ENCODE results near the gene DOCK1. TPM values are rescaled to one million over a fixed set of nuclear protein-coding genes. Genes with fewer than 3 reads are reported as not detected.
"Not testable (repeated sequence)": the region's sequence is repeated elsewhere in the genome, so short reads cannot be mapped to it uniquely, and the experiment has no call there.

The DOCK1 gene
- polyA plus RNA-seq, 1 donor: 29.5 TPM

GRCh38 chr10:126933116-126933515 is 27.9 kb downstream of the DOCK1 start:
- H3K4me1 ChIP-seq (ENCODE audit: control insufficient read depth, insufficient read depth, low read length): no peaks in the 10 kb centered on the region
- no CpG with 5 or more reads among the region's 4 CpGs for WGBS (ENCODE audit: insufficient coverage, low lambda C conversion rate)
- H3K4me3 ChIP-seq (ENCODE audit: low read length): no peak overlapping the region
- no peaks in the 10 kb centered on the region for H3K27me3 ChIP-seq (ENCODE audit: control insufficient read depth, insufficient read depth, low read length)
- DNase-seq: no peak
- H3K27ac ChIP-seq (ENCODE audit: low read length): no peak overlapping the region
- no peaks in the 10 kb centered on the region for H3K9me3 ChIP-seq (ENCODE audit: control insufficient read depth, low read depth, low read length)
- H3K36me3 ChIP-seq (ENCODE audit: control insufficient read depth, insufficient read depth, low read length): peaks cover 3% of the 10 kb centered on the region

GRCh38 chr10:126935263-126935946 is 30.2 kb downstream of the DOCK1 start:
- no peaks in the 10 kb centered on the region for H3K36me3 ChIP-seq (ENCODE audit: control insufficient read depth, insufficient read depth, low read length)
- WGBS (ENCODE audit: insufficient coverage, low lambda C conversion rate): no CpG with 5 or more reads among the region's 5 CpGs
- DNase-seq: no peak

GRCh38 chr10:126937026-126937425 is 31.8 kb downstream of the DOCK1 start:
- DNase-seq: no peak
- no peak overlapping the region for H3K27ac ChIP-seq (ENCODE audit: low read length)
- H3K9me3 ChIP-seq (ENCODE audit: control insufficient read depth, low read depth, low read length): no peaks in the 10 kb centered on the region
- no peaks in the 10 kb centered on the region for H3K27me3 ChIP-seq (ENCODE audit: control insufficient read depth, insufficient read depth, low read length)
- H3K4me3 ChIP-seq (ENCODE audit: low read length): no peak overlapping the region
- H3K36me3 ChIP-seq (ENCODE audit: control insufficient read depth, insufficient read depth, low read length): no peaks in the 10 kb centered on the region
- no peaks in the 10 kb centered on the region for H3K4me1 ChIP-seq (ENCODE audit: control insufficient read depth, insufficient read depth, low read length)
- 93% methylated on average over 2 of the region's 3 CpGs for WGBS (ENCODE audit: insufficient coverage, low lambda C conversion rate)

More at GRCh38 chr10:126935263-126935946, 30.2 kb downstream of the DOCK1 start:
- no peaks in the 10 kb centered on the region for H3K9me3 ChIP-seq (ENCODE audit: control insufficient read depth, low read depth, low read length)
- H3K27me3 ChIP-seq (ENCODE audit: control insufficient read depth, insufficient read depth, low read length): no peaks in the 10 kb centered on the region
- no peak overlapping the region for H3K27ac ChIP-seq (ENCODE audit: low read length)
- H3K4me3 ChIP-seq (ENCODE audit: low read length): no peak overlapping the region
- H3K4me1 ChIP-seq (ENCODE audit: control insufficient read depth, insufficient read depth, low read length): no peaks in the 10 kb centered on the region

- not testable (repeated sequence) for H3K27ac ChIP-seq (ENCODE audit: low read length); H3K36me3 ChIP-seq (ENCODE audit: control insufficient read depth, insufficient read depth, low read length); H3K4me3 ChIP-seq (ENCODE audit: low read length); H3K9me3 ChIP-seq (ENCODE audit: control insufficient read depth, low read depth, low read length); H3K4me1 ChIP-seq (ENCODE audit: control insufficient read depth, insufficient read depth, low read length); DNase-seq; H3K27me3 ChIP-seq (ENCODE audit: control insufficient read depth, insufficient read depth, low read length)
- WGBS (ENCODE audit: insufficient coverage, low lambda C conversion rate): no CpG with 5 or more reads among the region's 9 CpGs
These were observed 32.9 kb downstream of the DOCK1 start for GRCh38 chr10:126938121-126938520.

- no peaks in the 10 kb centered on the region for H3K9me3 ChIP-seq (ENCODE audit: control insufficient read depth, low read depth, low read length)
These were observed 34.5 kb downstream of the DOCK1 start for GRCh38 chr10:126939706-126940105.

GRCh38 chr10:126940670-126941310 is 35.6 kb downstream of the DOCK1 start:
- no CpG with 5 or more reads among the region's 6 CpGs for WGBS (ENCODE audit: insufficient coverage, low lambda C conversion rate)
- Histone ChIP-seq H3K4me3 (ENCODE audit: low read length) (no peak overlapping the region), H3K4me1 (ENCODE audit: control insufficient read depth, insufficient read depth, low read length) (no peaks in the 10 kb centered on the region), H3K27me3 (ENCODE audit: control insufficient read depth, insufficient read depth, low read length) (no peaks in the 10 kb centered on the region), H3K27ac (ENCODE audit: low read length) (no peak overlapping the region), H3K36me3 (ENCODE audit: control insufficient read depth, insufficient read depth, low read length) (no peaks in the 10 kb centered on the region), H3K9me3 (ENCODE audit: control insufficient read depth, low read depth, low read length) (peaks cover 3% of the 10 kb centered on the region)
- no peak for DNase-seq

More at GRCh38 chr10:126939706-126940105, 34.5 kb downstream of the DOCK1 start:
- H3K27me3 ChIP-seq (ENCODE audit: control insufficient read depth, insufficient read depth, low read length): no peaks in the 10 kb centered on the region
- DNase-seq: no peak
- no peak overlapping the region for H3K27ac ChIP-seq (ENCODE audit: low read length)
- WGBS (ENCODE audit: insufficient coverage, low lambda C conversion rate): no CpG with 5 or more reads among the region's 6 CpGs
- no peaks in the 10 kb centered on the region for H3K36me3 ChIP-seq (ENCODE audit: control insufficient read depth, insufficient read depth, low read length)
- H3K4me1 ChIP-seq (ENCODE audit: control insufficient read depth, insufficient read depth, low read length): no peaks in the 10 kb centered on the region
- H3K4me3 ChIP-seq (ENCODE audit: low read length): no peak overlapping the region

GRCh38 chr10:126944191-126944590 is 39.0 kb downstream of the DOCK1 start:
- Histone ChIP-seq H3K9me3 (ENCODE audit: control insufficient read depth, low read depth, low read length) (peaks cover 7% of the 10 kb centered on the region), H3K4me3 (ENCODE audit: low read length) (no peak overlapping the region), H3K4me1 (ENCODE audit: control insufficient read depth, insufficient read depth, low read length) (no peaks in the 10 kb centered on the region), H3K27me3 (ENCODE audit: control insufficient read depth, insufficient read depth, low read length) (no peaks in the 10 kb centered on the region), H3K36me3 (ENCODE audit: control insufficient read depth, insufficient read depth, low read length) (no peaks in the 10 kb centered on the region), H3K27ac (ENCODE audit: low read length) (no peak overlapping the region)
- WGBS (ENCODE audit: insufficient coverage, low lambda C conversion rate): no CpG with 5 or more reads among the region's 11 CpGs
- no peak for DNase-seq

GRCh38 chr10:126945351-126946030 is 40.3 kb downstream of the DOCK1 start:
- no peaks in the 10 kb centered on the region for H3K27me3 ChIP-seq (ENCODE audit: control insufficient read depth, insufficient read depth, low read length)
- H3K4me1 ChIP-seq (ENCODE audit: control insufficient read depth, insufficient read depth, low read length): no peaks in the 10 kb centered on the region
- H3K36me3 ChIP-seq (ENCODE audit: control insufficient read depth, insufficient read depth, low read length): no peaks in the 10 kb centered on the region
- H3K4me3 ChIP-seq (ENCODE audit: low read length): no peak overlapping the region
- no peak for DNase-seq
- WGBS (ENCODE audit: insufficient coverage, low lambda C conversion rate): 80% methylated on average over 2 of the region's 15 CpGs
- no peak overlapping the region for H3K27ac ChIP-seq (ENCODE audit: low read length)
- H3K9me3 ChIP-seq (ENCODE audit: control insufficient read depth, low read depth, low read length): peaks cover 7% of the 10 kb centered on the region

- no peak for DNase-seq
- Histone ChIP-seq H3K4me1 (ENCODE audit: control insufficient read depth, insufficient read depth, low read length) (no peaks in the 10 kb centered on the region), H3K4me3 (ENCODE audit: low read length) (no peak overlapping the region), H3K9me3 (ENCODE audit: control insufficient read depth, low read depth, low read length) (peaks cover 16% of the 10 kb centered on the region), H3K27ac (ENCODE audit: low read length) (no peak overlapping the region), H3K27me3 (ENCODE audit: control insufficient read depth, insufficient read depth, low read length) (no peaks in the 10 kb centered on the region), H3K36me3 (ENCODE audit: control insufficient read depth, insufficient read depth, low read length) (no peaks in the 10 kb centered on the region)
- no CpG with 5 or more reads among the region's 6 CpGs for whole genome bisulfite sequencing (ENCODE audit: insufficient coverage, low lambda C conversion rate)
These were observed 41.5 kb downstream of the DOCK1 start for GRCh38 chr10:126946746-126947145.

GRCh38 chr10:126948355-126949160 is 43.3 kb downstream of the DOCK1 start:
- Histone ChIP-seq H3K27ac (ENCODE audit: low read length) (no peak overlapping the region), H3K4me3 (ENCODE audit: low read length) (no peak overlapping the region), H3K36me3 (ENCODE audit: control insufficient read depth, insufficient read depth, low read length) (no peaks in the 10 kb centered on the region), H3K9me3 (ENCODE audit: control insufficient read depth, low read depth, low read length) (peaks cover 30% of the 10 kb centered on the region), H3K4me1 (ENCODE audit: control insufficient read depth, insufficient read depth, low read length) (no peaks in the 10 kb centered on the region), H3K27me3 (ENCODE audit: control insufficient read depth, insufficient read depth, low read length) (no peaks in the 10 kb centered on the region)
- DNase-seq: no peak
- WGBS (ENCODE audit: insufficient coverage, low lambda C conversion rate): no CpG with 5 or more reads among the region's 13 CpGs
